HG03442 (cell line): Measurements from ENCODE around the gene DNM3.
A peak's percentile ranks its signal among the peaks of the same experiment; 100 is the strongest.

Experiments used
- ATAC-seq: cut with Tn5 transposase; IDR thresholded peaks from one replicate; pipeline ENCODE4 v1.9.1; 2021; ENCODE audit warnings: mild to moderate bottlenecking, moderate library complexity; ENCODE audit not compliant: unreplicated experiment

The DNM3 gene

DNA sequence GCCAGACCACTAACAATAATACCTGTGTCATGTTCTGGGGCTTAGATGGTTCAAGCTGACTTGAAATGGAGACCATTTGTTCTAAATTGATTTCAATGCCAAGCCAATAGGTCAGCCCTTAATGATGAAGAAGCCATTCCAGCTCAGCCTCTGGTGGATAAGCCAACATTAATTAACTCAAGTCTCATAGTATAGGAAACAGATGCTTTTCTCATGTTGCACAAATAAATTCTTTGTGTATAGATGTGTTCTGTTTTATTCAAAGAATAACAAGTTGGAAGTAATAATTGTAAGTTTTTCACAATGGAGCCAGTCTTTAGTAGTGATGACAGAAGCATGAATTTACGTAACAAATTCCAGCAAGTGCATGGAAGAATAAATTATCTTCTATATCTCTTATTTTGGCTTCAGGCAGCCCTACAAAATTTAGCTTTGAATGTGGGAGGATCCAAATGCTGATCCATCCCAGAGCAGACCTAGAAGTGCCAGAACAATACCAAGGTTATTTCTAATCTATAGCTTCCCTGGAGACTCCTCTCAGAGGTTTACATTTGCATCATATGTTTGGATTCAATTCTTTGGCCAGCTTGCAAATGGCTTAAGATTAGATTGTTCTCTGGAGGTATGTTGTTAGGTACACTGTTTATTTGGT lies 536.9 kb downstream of the DNM3 start:
- no peak for ATAC-seq

DNA sequence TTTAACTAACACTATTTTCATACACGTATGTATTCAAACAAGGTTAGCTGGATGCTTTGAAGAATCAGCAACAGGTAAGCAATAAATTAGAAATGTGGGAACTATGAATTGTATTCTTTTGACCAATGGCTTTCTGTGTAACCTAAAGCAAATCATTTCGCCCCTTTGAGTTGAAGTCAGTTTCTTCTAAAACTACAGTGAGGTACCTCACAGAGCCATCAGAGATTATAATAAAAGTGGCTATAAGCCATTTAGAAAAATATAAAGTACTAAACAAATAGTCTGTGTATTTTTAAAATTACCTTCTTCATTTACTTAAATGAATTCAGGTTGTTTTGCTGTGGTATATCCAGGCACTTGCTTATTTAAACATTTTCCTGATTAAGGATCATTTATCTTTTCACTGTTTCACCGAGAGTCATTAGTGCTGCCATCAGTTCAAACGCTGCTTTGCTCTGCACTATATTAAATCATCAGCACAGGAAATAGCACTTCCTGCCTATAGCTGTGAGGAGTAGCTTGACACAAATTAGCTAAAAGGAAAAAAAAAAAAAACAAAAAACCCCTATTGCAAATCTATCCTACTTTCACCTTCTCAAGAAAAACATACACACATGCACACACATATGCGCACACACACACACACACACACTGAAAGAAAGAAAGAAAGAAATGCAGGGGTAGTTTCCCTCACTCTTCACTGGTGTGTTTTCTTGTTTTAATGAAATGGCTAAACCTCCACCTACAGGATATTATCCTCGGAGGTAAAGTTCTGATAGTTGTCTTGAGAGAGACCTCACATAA lies 539.3 kb downstream of the DNM3 start:
- peak; percentile 87 for ATAC-seq

DNA sequence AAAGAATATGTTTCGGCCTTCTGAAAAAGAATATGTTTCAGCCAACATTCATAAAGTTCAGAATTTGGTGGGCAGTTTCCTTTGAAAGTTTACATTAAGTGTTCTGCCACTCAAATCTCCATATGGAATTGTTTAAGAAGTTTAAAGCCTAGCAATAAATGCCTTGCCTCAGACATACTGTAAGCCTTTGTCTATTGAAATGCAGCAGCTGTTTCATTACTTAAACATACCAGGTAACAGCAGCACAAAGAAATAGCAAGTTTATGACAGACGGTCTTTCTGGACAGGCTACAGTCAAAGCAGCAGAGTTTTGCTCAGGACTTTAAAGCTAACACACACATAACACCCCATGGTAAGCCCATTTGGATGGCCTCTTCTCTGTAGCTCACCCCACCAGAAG lies 540.6 kb downstream of the DNM3 start:
- ATAC-seq: no peak

GRCh38 chr1:172382406-172382805 lies 541.1 kb downstream of the DNM3 start:
- ATAC-seq: no peak

DNA sequence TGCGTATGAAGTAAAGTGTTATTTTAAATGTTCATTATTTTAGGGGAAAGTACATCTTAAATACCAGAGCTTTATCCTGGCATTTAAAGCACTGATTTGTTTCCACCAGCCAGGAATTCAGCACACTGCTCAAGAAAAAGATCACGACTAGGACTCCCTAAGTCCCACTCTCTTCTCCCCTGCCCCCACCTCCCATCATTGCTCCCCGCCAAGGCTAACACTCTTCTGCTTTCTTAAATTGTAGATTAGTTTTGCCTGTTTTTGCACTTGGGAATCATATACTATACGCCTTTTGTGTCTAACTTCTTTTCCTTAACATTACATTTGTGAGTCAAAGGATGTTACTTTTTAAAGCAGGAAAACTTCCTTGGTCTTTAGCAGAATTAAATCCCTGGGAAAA lies 541.7 kb downstream of the DNM3 start:
- ATAC-seq: no peak

DNA sequence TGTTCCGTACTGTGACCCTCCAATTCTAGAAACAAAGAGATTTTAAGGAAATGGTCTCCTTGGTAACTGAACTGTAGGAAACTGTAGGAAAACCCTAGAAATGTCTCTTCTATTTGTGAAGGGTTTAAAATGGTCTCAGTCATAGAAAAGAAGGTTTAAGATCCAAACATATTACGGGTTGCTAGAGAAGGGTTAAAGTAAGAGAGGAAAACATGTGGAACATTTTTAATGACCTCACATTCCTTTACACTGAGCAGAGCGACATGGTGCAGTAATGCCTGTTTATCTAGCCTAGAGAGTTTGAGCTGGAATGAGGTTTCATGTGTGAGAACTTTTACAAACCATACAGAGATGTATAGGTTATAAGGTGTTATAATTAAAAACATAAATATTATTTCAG lies 542.2 kb downstream of the DNM3 start:
- no peak for ATAC-seq

DNA sequence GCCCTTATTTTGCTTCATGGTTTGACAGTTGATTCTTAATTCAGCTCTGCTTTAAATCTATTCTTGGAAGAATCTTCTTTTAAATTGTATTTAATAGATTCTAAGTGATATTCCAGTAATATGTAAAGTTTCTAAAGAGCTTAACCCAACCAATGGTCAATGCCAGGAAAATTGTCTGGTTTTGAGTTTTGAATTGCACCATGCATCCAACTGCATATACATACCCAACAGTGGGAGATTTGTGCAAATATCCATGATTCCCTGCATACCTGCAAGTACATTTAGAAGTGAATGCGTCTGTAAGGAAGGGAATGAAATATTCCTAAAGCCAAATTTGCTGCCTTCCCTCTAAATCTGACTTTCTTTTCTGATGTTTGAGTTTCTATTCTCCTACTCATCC lies 543.4 kb downstream of the DNM3 start:
- ATAC-seq: no peak

DNA sequence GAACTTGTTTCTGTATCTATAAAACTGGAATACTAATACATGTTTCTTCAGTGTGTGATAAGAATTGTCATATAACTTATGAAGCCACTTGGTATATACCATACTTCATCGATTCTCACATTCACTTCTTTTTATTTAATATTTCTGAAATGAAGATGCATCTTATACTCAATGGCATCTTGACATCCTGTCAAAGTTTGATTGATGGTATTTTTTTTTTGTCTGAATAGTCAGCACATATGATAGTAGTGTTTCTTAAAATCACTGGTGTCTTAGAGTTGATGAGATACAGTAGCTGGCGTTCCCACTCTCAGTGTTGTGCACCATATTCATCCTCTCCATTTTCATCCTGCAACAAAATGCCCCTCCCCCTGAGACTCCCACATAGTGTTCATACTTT lies 544.7 kb downstream of the DNM3 start:
- ATAC-seq: no peak

DNA sequence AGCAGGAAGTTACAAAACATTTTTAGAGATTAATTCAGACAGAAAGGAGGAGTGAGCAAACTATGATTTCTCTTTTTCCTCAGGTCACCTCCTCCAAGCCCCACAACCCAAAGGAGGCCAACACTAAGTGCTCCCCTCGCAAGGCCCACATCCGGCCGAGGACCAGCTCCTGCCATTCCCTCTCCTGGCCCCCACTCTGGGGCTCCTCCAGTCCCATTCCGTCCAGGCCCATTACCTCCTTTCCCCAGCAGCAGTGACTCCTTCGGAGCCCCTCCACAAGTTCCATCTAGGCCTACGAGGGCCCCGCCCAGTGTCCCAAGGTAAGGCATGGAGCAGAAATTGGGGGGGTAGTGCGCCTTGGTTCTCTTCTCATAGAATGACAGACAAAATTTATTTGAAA lies 547.2 kb downstream of the DNM3 start:
- no peak for ATAC-seq

DNA sequence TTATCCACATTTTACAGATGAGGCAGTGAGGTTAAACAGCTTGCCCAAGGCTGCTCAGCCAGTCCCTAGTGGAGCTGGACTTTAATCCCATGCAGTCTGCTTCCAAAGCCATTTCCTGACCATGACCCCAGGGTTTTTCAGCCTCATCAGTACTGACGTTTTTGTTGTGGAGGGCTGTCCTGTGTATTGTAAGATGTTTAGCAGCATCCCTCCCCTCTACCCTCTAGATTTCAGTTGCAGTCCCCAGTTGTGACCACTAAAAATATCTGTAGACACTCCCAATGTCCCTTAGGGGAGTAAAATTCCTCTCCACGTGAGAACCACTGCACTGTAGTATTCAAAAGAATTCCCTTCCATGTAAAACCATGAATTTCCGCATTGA lies 549.0 kb downstream of the DNM3 start:
- ATAC-seq: no peak

DNA sequence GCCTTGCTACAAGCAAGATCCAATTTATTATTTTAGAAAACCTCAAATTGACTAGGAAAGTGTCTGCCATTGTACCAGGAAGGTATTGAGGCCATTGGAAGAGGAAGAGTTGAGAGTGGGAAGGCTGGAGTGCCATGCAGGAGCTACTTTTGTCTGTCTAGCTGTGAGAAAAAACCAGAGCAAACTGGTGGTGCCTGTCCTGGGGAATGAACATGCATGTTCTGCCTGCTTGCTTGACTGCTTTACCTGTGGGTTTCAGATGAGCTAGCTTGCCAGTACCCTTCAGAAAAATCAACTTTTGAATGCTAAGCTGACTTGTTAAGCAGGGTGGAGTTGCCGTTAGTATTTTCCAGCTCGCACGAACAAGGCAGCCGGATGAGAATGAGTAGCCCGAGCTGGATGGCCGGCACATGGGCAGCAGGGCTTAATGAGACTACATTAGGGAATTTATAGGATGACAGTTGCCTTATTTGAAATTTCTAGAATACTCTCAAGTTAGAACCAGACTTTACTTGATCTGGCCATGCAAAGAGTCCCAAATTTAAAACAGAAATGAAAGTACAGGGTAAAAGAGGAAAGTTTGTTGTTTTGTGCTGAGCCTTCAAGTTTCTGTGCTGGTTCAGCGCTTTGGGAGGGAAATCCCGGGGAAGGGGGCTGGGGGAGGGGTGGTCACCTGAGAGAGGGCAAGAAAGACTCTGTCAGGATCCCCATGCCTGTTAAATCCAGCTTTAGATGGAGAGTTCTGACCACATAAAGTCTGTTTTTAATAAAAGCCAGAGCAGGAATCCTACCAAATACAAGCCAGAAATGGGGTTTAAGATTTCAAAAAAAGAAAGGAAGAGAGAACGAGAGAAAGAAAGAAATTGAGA lies 549.6 kb downstream of the DNM3 start:
- peak; percentile 63 for ATAC-seq

GRCh38 chr1:172391976-172392375 lies 550.7 kb downstream of the DNM3 start:
- no peak for ATAC-seq

GRCh38 chr1:172393354-172393753 lies 552.1 kb downstream of the DNM3 start:
- ATAC-seq: no peak

DNA sequence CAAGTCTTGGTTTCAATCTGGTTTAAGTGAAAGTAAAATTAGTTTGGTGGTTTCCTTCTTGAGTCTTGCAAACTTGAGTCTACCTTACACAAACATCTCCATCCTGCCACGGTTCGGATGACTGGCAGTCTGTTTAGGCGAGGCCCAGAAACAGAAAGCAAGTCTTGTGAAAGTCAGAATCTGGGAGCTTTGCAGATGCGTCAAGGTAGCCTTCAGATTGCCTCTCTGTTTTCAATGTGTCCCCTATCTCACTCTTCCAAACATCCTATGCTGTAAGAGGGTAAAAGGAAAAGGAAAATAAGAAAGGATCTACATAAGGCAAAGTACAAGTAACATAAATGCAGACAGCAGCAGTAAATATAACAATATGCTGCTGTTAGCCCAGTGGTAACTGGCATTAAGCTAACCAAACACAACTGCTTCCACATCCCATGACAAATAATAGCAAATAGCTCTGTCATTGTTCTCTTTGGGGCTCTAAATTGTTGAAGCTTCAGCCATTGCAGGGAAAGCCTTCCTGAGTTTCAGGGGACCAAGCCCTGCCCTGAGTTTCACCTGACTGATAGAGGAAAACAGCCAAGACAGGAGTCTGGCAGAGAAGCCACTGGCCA lies 552.9 kb downstream of the DNM3 start:
- peak; percentile 72 for ATAC-seq

GRCh38 chr1:172394811-172395210 lies 553.5 kb downstream of the DNM3 start:
- ATAC-seq: no peak

DNA sequence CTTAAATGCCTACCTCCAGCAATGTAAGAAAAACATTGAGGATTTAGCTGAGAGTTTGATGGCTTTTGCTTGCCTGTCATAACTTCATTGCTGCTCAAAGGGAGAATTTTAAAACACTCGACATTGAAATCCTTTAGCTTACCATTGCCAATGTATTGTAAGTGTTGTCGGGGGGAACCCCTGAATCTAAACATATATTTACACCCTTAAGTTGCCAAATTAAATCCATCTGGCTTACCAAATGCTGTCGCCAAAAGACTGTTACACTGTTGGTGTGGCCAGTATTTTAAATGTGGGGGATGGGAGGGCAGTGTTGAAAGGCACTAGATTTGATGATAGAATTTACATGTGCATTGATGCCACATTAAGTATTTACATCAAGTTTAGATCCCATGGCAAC lies 554.3 kb downstream of the DNM3 start:
- ATAC-seq: no peak

DNA sequence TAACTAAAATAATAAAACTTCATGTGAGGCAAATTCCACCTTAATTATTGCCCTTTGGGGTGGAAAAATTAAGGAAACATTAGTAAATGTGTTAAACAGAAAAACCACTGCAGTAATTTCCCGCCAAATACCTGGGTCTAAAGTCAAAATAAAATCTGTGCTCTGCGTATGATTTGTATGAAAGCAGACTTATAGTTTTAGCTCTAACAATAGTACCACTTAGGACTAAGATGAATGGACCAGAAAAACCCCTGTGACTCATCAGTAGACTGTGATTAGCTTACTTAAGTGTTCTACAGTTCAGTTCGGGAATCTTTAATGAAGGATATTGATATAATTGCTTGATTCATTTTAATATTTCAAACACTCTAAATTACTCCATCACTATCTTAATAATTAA lies 555.9 kb downstream of the DNM3 start:
- ATAC-seq: peak; percentile 37

GRCh38 chr1:172397633-172398032 lies 556.3 kb downstream of the DNM3 start:
- no peak for ATAC-seq

DNA sequence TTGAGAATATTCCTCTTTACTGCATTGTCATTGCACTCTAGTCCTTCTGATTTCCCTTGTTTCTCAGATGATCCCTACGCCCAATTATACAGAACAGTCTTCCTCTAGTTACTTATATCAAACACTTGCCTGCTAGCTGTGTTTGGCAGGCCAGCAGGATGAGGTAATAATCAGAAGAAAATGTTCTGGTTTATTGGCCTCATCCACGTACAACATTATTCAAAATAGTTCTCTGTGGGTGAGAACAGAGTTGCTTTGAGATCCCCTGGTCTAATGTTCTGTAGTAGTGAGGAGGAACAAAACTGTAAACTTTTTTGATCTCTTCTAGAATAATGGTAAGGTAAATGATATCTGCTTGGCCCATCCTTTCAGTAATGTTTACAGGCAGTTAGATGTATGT lies 556.9 kb downstream of the DNM3 start:
- no peak for ATAC-seq

DNA sequence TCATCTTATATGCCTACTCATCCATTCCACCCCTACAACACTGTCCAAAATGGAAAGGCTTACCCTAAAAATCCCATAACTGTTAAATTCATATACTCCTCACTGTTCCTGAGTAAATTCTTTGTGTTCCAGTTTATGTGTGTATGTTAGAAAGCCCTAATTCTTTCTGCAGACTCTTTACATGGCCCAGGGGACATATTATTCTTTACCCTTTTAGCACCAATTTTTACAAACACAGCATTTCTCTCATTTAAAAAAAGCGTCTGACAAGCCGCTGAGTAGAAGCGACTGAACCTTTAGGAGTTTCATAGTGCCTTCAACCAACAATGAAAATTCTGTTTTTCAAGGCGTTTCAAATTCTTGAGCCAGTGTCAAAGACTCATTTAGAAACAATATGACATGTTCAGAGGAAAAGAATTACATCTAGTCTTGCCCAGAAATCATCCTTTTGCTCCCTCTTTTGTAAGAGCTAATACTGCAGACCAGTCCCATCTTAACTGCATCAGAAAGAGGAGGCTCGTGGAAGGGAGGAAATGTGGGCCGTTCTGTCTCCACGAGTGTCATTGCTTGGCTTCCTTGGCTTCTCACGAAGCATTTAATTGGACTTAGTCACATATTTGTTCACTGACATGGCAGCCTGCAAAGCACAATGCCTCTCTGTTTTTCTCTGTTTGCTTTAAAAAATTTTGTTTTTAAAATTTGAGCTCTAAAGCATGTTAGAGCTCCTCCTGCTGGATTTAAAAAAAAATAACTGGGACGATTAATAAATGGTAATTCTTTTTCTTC lies 557.9 kb downstream of the DNM3 start:
- peak; percentile 36 for ATAC-seq
